IPS DF 19.7 (cell line): Measurements from ENCODE around the gene DIPK1B.
"Not testable (repeated sequence)": the region's sequence is repeated elsewhere in the genome, so short reads cannot be mapped to it uniquely, and the experiment has no call there.

Experiments
- DNase-seq: peaks from one replicate; pipeline ENCODE4 v3.0.0-alpha.2; 2013; ENCODE audit warnings: low read depth, low spot score

Gene DIPK1B

GRCh38 chr9:136753371-136754058 is 41.1 kb downstream of the DIPK1B start:
- no peak for DNase-seq

GRCh38 chr9:136754059-136754572 is 41.7 kb downstream of the DIPK1B start:
- no peak for DNase-seq

- DNase-seq: no peak
Observed at GRCh38 chr9:136754626-136755301, 42.4 kb downstream of the DIPK1B start.

GRCh38 chr9:136755302-136756133 is 43.1 kb downstream of the DIPK1B start:
- not testable (repeated sequence) for DNase-seq

GRCh38 chr9:136756134-136756438 is 43.7 kb downstream of the DIPK1B start:
- DNase-seq: no peak

GRCh38 chr9:136756836-136757235 is 44.5 kb downstream of the DIPK1B start:
- no peak for DNase-seq

- no peak for DNase-seq
Observed at GRCh38 chr9:136757328-136757727, 45.0 kb downstream of the DIPK1B start.

GRCh38 chr9:136757751-136758140 is 45.4 kb downstream of the DIPK1B start:
- DNase-seq: no peak

- no peak for DNase-seq
Observed at GRCh38 chr9:136759001-136759400, 46.6 kb downstream of the DIPK1B start.

- DNase-seq: no peak
Observed at GRCh38 chr9:136759436-136760325, 47.3 kb downstream of the DIPK1B start.

GRCh38 chr9:136760424-136760823 is 48.1 kb downstream of the DIPK1B start:
- no peak for DNase-seq

GRCh38 chr9:136760834-136761544 is 48.6 kb downstream of the DIPK1B start:
- not testable (repeated sequence) for DNase-seq

- no peak for DNase-seq
Observed at GRCh38 chr9:136761545-136761981, 49.2 kb downstream of the DIPK1B start.

- no peak for DNase-seq
Observed at GRCh38 chr9:136762221-136762691, 49.9 kb downstream of the DIPK1B start.

GRCh38 chr9:136762915-136763648 is 50.7 kb downstream of the DIPK1B start:
- DNase-seq: no peak

- no peak for DNase-seq
Observed at GRCh38 chr9:136763649-136764035, 51.3 kb downstream of the DIPK1B start.

- no peak for DNase-seq
Observed at GRCh38 chr9:136764301-136764891, 52.0 kb downstream of the DIPK1B start, which contains the start of gene LCN15. TSS of gene LCN15 (minus strand) at chr9:136764518. CDS start at chr9:136764488, 30 bp downstream.

- DNase-seq: no peak
Observed at GRCh38 chr9:136765041-136765440, 52.7 kb downstream of the DIPK1B start.

GRCh38 chr9:136765745-136766409 is 53.5 kb downstream of the DIPK1B start:
- not testable (repeated sequence) for DNase-seq
